ENCODE measurements around the gene SRPX2. TPM values are rescaled to one million over a fixed set of nuclear protein-coding genes. Genes with fewer than 3 reads are reported as not detected.
A peak's percentile ranks its signal among the peaks of the same experiment; 100 is the strongest.

SRPX2 gene
- total RNA-seq, 4 donors from 2014 or later = 7.4 to 23.8 (median 15.1) TPM

GRCh38 chrX:100649550-100650356 lies 5.8 kb downstream of the SRPX2 start:
- H3K4me1 ChIP-seq = no peaks in the 10 kb centered on the region
- TF ChIP-seq POLR2A (IDR thresholded peaks at IDR 0.05) (peak; percentile 15 to 19), CTCF (IDR thresholded peaks at IDR 0.05) (no peak)
- H3K36me3 ChIP-seq = no peaks in the 10 kb centered on the region
- peak overlapping the region; percentile 80 to 82 for H3K27ac ChIP-seq
- no peaks in the 10 kb centered on the region for H3K9me3 ChIP-seq
- DNase-seq = peak; percentile 79 to 86
- intact Hi-C loops (cut with DNase I; ENCODE audit: low total_unique reads) = no loop called here
- H3K4me3 ChIP-seq = no peak overlapping the region
- no peaks in the 10 kb centered on the region for H3K27me3 ChIP-seq

GRCh38 chrX:100650841-100651240 lies 6.8 kb downstream of the SRPX2 start:
- no peak for DNase-seq
- Histone ChIP-seq H3K27me3 (no peaks in the 10 kb centered on the region), H3K9me3 (no peaks in the 10 kb centered on the region), H3K27ac (peak overlapping the region; percentile 80 to 82), H3K4me3 (no peak overlapping the region), H3K4me1 (no peaks in the 10 kb centered on the region), H3K36me3 (no peaks in the 10 kb centered on the region)
- no peak for TF ChIP-seq CTCF (IDR thresholded peaks at IDR 0.05)
- intact Hi-C loops (cut with DNase I; ENCODE audit: low total_unique reads) = no loop called here

GRCh38 chrX:100652266-100652665 lies 8.3 kb downstream of the SRPX2 start:
- Histone ChIP-seq H3K9me3 (no peaks in the 10 kb centered on the region), H3K4me1 (no peaks in the 10 kb centered on the region), H3K4me3 (no peak overlapping the region), H3K27me3 (no peaks in the 10 kb centered on the region), H3K36me3 (no peaks in the 10 kb centered on the region), H3K27ac (no peak overlapping the region)
- intact Hi-C loops (cut with DNase I; ENCODE audit: low total_unique reads) = no loop called here
- no peak for DNase-seq
- TF ChIP-seq CTCF (IDR thresholded peaks at IDR 0.05) (no peak), POLR2A (IDR thresholded peaks at IDR 0.05) (no peak)

- intact Hi-C loops (cut with DNase I; ENCODE audit: low total_unique reads) = no loop called here
- TF ChIP-seq POLR2A (IDR thresholded peaks at IDR 0.05) = no peak
- TF ChIP-seq CTCF (IDR thresholded peaks at IDR 0.05) = peak in 1 of 4 experiments; percentile 3
- no peak overlapping the region for H3K27ac ChIP-seq
Measured at GRCh38 chrX:100654261-100654660, 10.3 kb downstream of the SRPX2 start.

GRCh38 chrX:100658941-100659381 lies 15.0 kb downstream of the SRPX2 start:
- no peaks in the 10 kb centered on the region for H3K9me3 ChIP-seq
- H3K4me3 ChIP-seq = no peak overlapping the region
- intact Hi-C loops (cut with DNase I; ENCODE audit: low total_unique reads) = no loop called here
- H3K27me3 ChIP-seq = no peaks in the 10 kb centered on the region
- no peaks in the 10 kb centered on the region for H3K4me1 ChIP-seq
- H3K36me3 ChIP-seq = no peaks in the 10 kb centered on the region
- no peak overlapping the region for H3K27ac ChIP-seq
- no peak for DNase-seq
- TF ChIP-seq POLR2A (IDR thresholded peaks at IDR 0.05) (no peak), CTCF (IDR thresholded peaks at IDR 0.05) (no peak)

More at GRCh38 chrX:100654261-100654660, 10.3 kb downstream of the SRPX2 start:
- no peaks in the 10 kb centered on the region for H3K4me1 ChIP-seq
- no peaks in the 10 kb centered on the region for H3K27me3 ChIP-seq
- no peak for DNase-seq
- no peak overlapping the region for H3K4me3 ChIP-seq
- H3K9me3 ChIP-seq = no peaks in the 10 kb centered on the region
- no peaks in the 10 kb centered on the region for H3K36me3 ChIP-seq

Data from uterus (tissue), 4 donors.